ENCODE data around the gene CD244.

DNA sequence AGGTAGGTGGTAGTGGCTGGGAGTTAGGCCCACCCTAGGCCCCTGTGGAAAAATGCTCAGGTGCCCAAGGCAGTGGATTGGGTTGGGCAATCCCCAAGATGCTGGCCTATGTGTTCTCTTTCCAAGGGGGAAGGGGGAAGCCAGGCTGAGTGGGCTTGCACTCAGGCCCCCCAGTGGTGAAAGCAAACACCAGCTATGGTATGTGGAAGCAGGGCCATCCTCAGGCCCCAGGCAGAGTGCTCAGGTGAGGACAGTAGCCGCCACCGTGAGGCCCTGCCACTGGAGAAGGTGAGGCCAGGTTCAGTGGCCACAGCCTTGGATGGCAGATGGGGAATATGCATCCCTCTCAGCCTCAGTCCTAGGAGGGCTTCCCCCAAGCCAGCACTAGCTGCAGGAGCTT, 54.9 kb downstream of the CD244 start:
- TF ChIP-seq CEBPB (IDR thresholded peaks at IDR 0.05) (no peak), YY1 (IDR thresholded peaks at IDR 0.05; ENCODE audit: low read depth) (no peak), MAX (IDR thresholded peaks at IDR 0.05) (no peak), TCF12 (IDR thresholded peaks at IDR 0.05; ENCODE audit: low read depth) (no peak), CREB1 (IDR thresholded peaks at IDR 0.05; ENCODE audit: low read depth) (no peak), USF1 (IDR thresholded peaks at IDR 0.05) (no peak), FOXM1 (IDR thresholded peaks at IDR 0.05; ENCODE audit: borderline replicate concordance, low read depth) (no peak), ZBTB7A (IDR thresholded peaks at IDR 0.05; ENCODE audit: low read depth) (no peak), EP300 (IDR thresholded peaks at IDR 0.05; ENCODE audit: borderline replicate concordance) (no peak), TAF1 (IDR thresholded peaks at IDR 0.05; ENCODE audit: low read depth) (no peak), RAD21 (IDR thresholded peaks at IDR 0.05; ENCODE audit: low read depth) (no peak), EGR1 (IDR thresholded peaks at IDR 0.05) (no peak), TEAD4 (IDR thresholded peaks at IDR 0.05) (no peak)
- TF ChIP-seq, protein P1, sequence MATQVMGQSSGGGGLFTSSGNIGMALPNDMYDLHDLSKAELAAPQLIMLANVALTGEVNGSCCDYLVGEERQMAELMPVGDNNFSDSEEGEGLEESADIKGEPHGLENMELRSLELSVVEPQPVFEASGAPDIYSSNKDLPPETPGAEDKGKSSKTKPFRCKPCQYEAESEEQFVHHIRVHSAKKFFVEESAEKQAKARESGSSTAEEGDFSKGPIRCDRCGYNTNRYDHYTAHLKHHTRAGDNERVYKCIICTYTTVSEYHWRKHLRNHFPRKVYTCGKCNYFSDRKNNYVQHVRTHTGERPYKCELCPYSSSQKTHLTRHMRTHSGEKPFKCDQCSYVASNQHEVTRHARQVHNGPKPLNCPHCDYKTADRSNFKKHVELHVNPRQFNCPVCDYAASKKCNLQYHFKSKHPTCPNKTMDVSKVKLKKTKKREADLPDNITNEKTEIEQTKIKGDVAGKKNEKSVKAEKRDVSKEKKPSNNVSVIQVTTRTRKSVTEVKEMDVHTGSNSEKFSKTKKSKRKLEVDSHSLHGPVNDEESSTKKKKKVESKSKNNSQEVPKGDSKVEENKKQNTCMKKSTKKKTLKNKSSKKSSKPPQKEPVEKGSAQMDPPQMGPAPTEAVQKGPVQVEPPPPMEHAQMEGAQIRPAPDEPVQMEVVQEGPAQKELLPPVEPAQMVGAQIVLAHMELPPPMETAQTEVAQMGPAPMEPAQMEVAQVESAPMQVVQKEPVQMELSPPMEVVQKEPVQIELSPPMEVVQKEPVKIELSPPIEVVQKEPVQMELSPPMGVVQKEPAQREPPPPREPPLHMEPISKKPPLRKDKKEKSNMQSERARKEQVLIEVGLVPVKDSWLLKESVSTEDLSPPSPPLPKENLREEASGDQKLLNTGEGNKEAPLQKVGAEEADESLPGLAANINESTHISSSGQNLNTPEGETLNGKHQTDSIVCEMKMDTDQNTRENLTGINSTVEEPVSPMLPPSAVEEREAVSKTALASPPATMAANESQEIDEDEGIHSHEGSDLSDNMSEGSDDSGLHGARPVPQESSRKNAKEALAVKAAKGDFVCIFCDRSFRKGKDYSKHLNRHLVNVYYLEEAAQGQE (IDR thresholded peaks at IDR 0.05; ENCODE audit: low read depth), result no peak
